Tibial nerve (tissue), 4 donors: Measurements from ENCODE around the gene TBC1D22A.

Source experiments
- EP300 ChIP-seq, 2 donors: sonication (generic); formaldehyde crosslinking; IDR thresholded peaks; one replicate each; pipeline ENCODE4 v1.6.1; 2017; ENCODE audit warnings: antibody characterized with exemption in 2 of 2, mild to moderate bottlenecking in 1 of 2
- TF ChIP-seq, protein P1 (sequence below), 5 experiments: fragments of 200-600 bp in 3 of 5; fragments of 450-650 bp in 2 of 5; sonication (generic) in 3 of 5; IDR thresholded peaks; one replicate each; pipeline ENCODE4 v1.5.1; 2016 to 2019; ENCODE audit warnings: antibody characterized with exemption in 5 of 5, mild to moderate bottlenecking in 3 of 5, moderate library complexity in 2 of 5

DNA sequence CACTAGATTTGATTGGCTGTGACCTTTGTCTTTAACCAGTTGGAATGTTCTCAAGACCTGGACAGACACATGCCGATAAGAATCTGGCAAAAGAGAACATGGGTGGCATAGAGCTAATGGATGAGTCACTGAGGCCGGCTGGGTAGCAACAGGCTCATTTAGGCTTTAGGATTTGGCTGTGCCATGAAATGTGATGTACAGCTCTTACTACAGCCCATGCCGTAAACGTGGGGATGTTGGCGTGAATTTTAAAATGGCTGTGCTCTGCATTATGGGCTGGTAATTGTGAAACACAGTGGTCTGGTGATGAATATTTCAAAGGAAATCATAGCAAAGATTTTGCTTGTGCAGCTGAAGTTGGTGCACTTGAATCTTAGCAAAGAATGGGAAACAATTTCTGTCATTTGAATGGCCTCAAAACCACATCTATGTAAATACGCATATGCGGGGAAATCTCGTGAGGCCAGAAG is 332.4 kb downstream of the TBC1D22A start:
- TF ChIP-seq EP300 (IDR thresholded peaks at IDR 0.05): no peak
- TF ChIP-seq, protein P1, sequence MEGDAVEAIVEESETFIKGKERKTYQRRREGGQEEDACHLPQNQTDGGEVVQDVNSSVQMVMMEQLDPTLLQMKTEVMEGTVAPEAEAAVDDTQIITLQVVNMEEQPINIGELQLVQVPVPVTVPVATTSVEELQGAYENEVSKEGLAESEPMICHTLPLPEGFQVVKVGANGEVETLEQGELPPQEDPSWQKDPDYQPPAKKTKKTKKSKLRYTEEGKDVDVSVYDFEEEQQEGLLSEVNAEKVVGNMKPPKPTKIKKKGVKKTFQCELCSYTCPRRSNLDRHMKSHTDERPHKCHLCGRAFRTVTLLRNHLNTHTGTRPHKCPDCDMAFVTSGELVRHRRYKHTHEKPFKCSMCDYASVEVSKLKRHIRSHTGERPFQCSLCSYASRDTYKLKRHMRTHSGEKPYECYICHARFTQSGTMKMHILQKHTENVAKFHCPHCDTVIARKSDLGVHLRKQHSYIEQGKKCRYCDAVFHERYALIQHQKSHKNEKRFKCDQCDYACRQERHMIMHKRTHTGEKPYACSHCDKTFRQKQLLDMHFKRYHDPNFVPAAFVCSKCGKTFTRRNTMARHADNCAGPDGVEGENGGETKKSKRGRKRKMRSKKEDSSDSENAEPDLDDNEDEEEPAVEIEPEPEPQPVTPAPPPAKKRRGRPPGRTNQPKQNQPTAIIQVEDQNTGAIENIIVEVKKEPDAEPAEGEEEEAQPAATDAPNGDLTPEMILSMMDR (IDR thresholded peaks at IDR 0.05): no peak
